SK-N-SH treated with all-trans-retinoic acid at 6 μM for 48 hours (cell line): ENCODE measurements around the gene TMEM178A.

Experiments
- CREB5 ChIP-seq: fragments of 250-450 bp; sonication (Bioruptor Pico); IDR thresholded peaks from 2 replicates; pipeline ENCODE4 v1.5.1; 2020; ENCODE audit warnings: low read depth, mild to moderate bottlenecking, moderate library complexity
- ESRRG ChIP-seq: fragments of 250-450 bp; sonication (Bioruptor Pico); IDR thresholded peaks from 2 replicates; pipeline ENCODE4 v1.6.1; 2021; ENCODE audit warnings: mild to moderate bottlenecking
- PATZ1 ChIP-seq: fragments of 250-450 bp; sonication (Bioruptor Pico); IDR thresholded peaks from 2 replicates; pipeline ENCODE4 v1.8.0; 2020; ENCODE audit warnings: mild to moderate bottlenecking, moderate library complexity, borderline replicate concordance
- RARB ChIP-seq: fragments of 250-450 bp; sonication (Bioruptor Pico); IDR thresholded peaks from 2 replicates; pipeline ENCODE4 v1.8.0; 2021; ENCODE audit warnings: mild to moderate bottlenecking, moderate library complexity
- SNAI2 ChIP-seq: fragments of 250-450 bp; sonication (Bioruptor Pico); IDR thresholded peaks from 2 replicates; pipeline ENCODE4 v1.5.0; 2020; ENCODE audit warnings: mild to moderate bottlenecking, moderate library complexity
- ZC3H10 ChIP-seq: fragments of 250-450 bp; sonication (Bioruptor Pico); IDR thresholded peaks from 2 replicates; pipeline ENCODE4 v1.5.1; 2021; ENCODE audit warnings: mild to moderate bottlenecking, moderate library complexity
- ZNF565 ChIP-seq: fragments of 450-650 bp; formaldehyde crosslinking; conservative IDR thresholded peaks from 2 replicates; pipeline ENCODE4 v1.5.0; 2020; ENCODE audit warnings: low read depth, mild to moderate bottlenecking, moderate library complexity
- ZNF70 ChIP-seq: fragments of 450-650 bp; formaldehyde crosslinking; IDR thresholded peaks from 2 replicates; pipeline ENCODE4 v1.5.0; 2020; ENCODE audit warnings: mild to moderate bottlenecking, moderate library complexity

- TF ChIP-seq SNAI2 (CRISPR knock-in tag) (no peak), ESRRG (CRISPR knock-in tag) (no peak), ZNF565 (CRISPR knock-in tag) (no peak), RARB (CRISPR knock-in tag) (no peak), ZNF70 (CRISPR knock-in tag) (no peak), PATZ1 (no peak), ZC3H10 (CRISPR knock-in tag) (no peak), CREB5 (CRISPR knock-in tag) (no peak)
Measured at GRCh38 chr2:39658371-39658770, 7.3 kb upstream of the TMEM178A start.
